DOHH2 (cell line): ENCODE data around the gene LIMS2.

Experiments used
- H3F3A ChIP-seq: fragments of 200-600 bp; sonication (generic), shearing (Covaris generic); 2 replicates; pipeline ENCODE4 v1.6.0; 2016; ENCODE audit warnings: antibody characterized with exemption, mild to moderate bottlenecking; ENCODE audit not compliant: control insufficient read depth, insufficient read depth
- H3K27ac ChIP-seq: fragments of 200-600 bp; sonication (generic); 2 replicates; pipeline ENCODE4 v1.5.1; 2014; ENCODE audit warnings: low read depth, mild to moderate bottlenecking, low read length, moderate library complexity
- H3K27me3 ChIP-seq: fragments of 200-600 bp; sonication (generic); 2 replicates; pipeline ENCODE4 v1.6.1; 2014; ENCODE audit warnings: mild to moderate bottlenecking, low read length, mixed read lengths; ENCODE audit not compliant: control insufficient read depth
- H3K36me3 ChIP-seq: fragments of 200-600 bp; sonication (generic); 2 replicates; pipeline ENCODE4 v1.6.1; 2014; ENCODE audit warnings: mild to moderate bottlenecking, low read length, moderate library complexity, mixed read lengths; ENCODE audit not compliant: control insufficient read depth
- H3K4me1 ChIP-seq: fragments of 200-600 bp; sonication (generic); 2 replicates; pipeline ENCODE4 v1.6.1; 2014; ENCODE audit warnings: mild to moderate bottlenecking, low read length, mixed read lengths; ENCODE audit not compliant: control insufficient read depth
- H3K4me2 ChIP-seq: fragments of 200-600 bp; sonication (generic); 2 replicates; pipeline ENCODE4 v1.6.0; 2014; ENCODE audit warnings: mild to moderate bottlenecking, low read length, moderate library complexity
- H3K4me3 ChIP-seq: fragments of 200-600 bp; sonication (generic); 2 replicates; pipeline ENCODE4 v1.5.1; 2014; ENCODE audit warnings: mild to moderate bottlenecking, low read length, mixed read lengths
- H3K79me2 ChIP-seq: fragments of 200-600 bp; sonication (generic); 2 replicates; pipeline ENCODE4 v1.6.1; 2014; ENCODE audit warnings: mild to moderate bottlenecking, low read length, mixed read lengths; ENCODE audit not compliant: control insufficient read depth
- H3K9me2 ChIP-seq: fragments of 200-600 bp; sonication (generic); replicated peaks from 2 replicates; pipeline ENCODE4 v1.6.1; 2014; ENCODE audit warnings: mild to moderate bottlenecking, low read length, mixed read lengths; ENCODE audit not compliant: control insufficient read depth
- H3K9me3 ChIP-seq: fragments of 200-600 bp; sonication (generic); 2 replicates; pipeline ENCODE4 v1.6.1; 2014; ENCODE audit warnings: antibody characterized with exemption, low read length, mixed read lengths; ENCODE audit not compliant: control insufficient read depth, insufficient read depth
- H4K20me1 ChIP-seq: fragments of 200-600 bp; sonication (generic); 2 replicates; pipeline ENCODE4 v1.6.0; 2014; ENCODE audit warnings: low read depth, mild to moderate bottlenecking, antibody characterized with exemption, low read length, moderate library complexity; ENCODE audit not compliant: control insufficient read depth, insufficient read depth
- CTCF ChIP-seq: fragments of 200-600 bp; sonication (generic); IDR thresholded peaks from one replicate; pipeline ENCODE4 v1.5.1; 2014; ENCODE audit warnings: antibody characterized with exemption, mild to moderate bottlenecking, low read depth, low read length; ENCODE audit not compliant: poor library complexity, severe bottlenecking
- EZH2phosphoT487 ChIP-seq: fragments of 200-600 bp; sonication (generic); IDR thresholded peaks from 2 replicates; pipeline ENCODE4 v1.6.1; 2017; ENCODE audit warnings: borderline replicate concordance, mild to moderate bottlenecking, antibody characterized with exemption, low read length, moderate library complexity, mixed read lengths

The LIMS2 gene

DNA sequence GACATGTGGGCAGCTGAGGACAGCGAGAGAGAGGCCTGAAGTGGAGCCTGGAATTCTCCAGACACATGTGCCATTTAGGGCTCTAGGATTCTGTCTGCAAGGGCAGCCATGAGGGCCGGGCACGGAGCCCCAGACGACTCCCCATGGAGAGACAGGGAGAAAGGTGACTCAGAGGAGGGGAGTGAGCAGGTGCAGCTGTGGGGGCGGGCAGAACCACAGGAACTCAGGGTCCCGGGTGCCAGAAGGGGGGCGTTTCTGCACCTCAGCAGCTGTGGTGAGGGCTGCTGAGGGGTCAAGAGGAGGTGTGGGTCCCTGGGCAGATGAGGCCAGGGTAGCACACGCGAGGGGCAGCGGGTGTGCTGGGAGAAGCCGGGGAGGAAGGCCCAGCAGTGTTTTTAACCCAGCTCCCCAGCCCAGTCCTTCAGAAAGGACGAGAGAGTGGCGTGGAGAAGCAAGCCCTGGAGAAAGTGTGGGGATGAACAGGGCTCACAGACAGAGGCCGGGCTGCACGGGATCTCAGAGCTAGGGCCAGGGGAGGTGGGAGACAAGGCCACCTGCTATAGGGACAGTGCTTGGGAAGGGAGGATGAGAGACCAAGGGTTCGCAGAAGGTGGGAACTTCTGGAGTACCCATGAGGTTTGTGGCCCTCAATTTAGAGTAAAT lies 21.8 kb downstream of the LIMS2 start:
- H3K27ac ChIP-seq = no peak overlapping the region
- no peaks in the 10 kb centered on the region for H3K79me2 ChIP-seq
- H3F3A ChIP-seq = no peaks in the 10 kb centered on the region; the same call in 1 of the 2 replicates
- no peak for TF ChIP-seq CTCF
- no peak for TF ChIP-seq EZH2phosphoT487
- no peak overlapping the region for H3K4me2 ChIP-seq
- H3K4me3 ChIP-seq = no peak overlapping the region
- H3K36me3 ChIP-seq = no peaks in the 10 kb centered on the region
- no peaks in the 10 kb centered on the region for H3K27me3 ChIP-seq
- H4K20me1 ChIP-seq = no peaks in the 10 kb centered on the region
- H3K9me2 ChIP-seq = no peaks in the 10 kb centered on the region
- peaks cover 30% of the 10 kb centered on the region for H3K4me1 ChIP-seq
- no peaks in the 10 kb centered on the region for H3K9me3 ChIP-seq

DNA sequence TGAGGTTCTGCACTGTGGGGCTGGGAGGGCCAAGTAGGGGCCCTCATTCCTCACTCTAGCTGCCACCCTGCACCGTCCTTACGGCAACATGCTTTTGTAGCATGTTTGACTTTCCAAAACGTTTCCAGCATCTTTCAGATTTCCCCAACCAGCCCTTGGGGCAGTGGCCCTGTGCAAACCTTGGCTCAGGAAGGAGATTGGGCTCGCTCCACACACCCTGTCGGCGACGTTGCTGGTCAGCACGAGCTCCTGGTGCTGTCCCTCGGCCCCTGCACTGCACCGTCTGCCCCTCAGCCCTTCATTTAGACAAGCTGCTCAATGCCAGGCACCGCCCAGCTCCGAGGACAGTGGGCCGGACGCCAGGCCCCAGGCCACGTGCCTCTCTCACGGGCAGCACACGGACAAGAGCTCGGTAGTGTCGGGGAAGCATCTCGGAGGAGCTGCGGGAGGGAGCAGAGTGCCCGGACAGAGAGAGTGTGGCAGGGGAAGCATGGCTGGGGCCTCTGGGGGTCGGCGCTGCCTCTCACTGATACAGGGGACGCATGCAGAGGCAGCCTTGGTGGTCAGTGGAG lies 22.5 kb downstream of the LIMS2 start:
- Histone ChIP-seq H3K9me3 (no peaks in the 10 kb centered on the region), H3K36me3 (no peaks in the 10 kb centered on the region), H3K79me2 (no peaks in the 10 kb centered on the region), H3K4me2 (peak overlapping the region; percentile 59), H4K20me1 (no peaks in the 10 kb centered on the region), H3K27ac (peak overlapping the region; percentile 11; the same call in 1 of the 2 replicates), H3K4me1 (peaks cover 30% of the 10 kb centered on the region), H3K4me3 (peak overlapping the region; percentile 25), H3K9me2 (no peaks in the 10 kb centered on the region), H3F3A (no peaks in the 10 kb centered on the region; the same call in 1 of the 2 replicates), H3K27me3 (no peaks in the 10 kb centered on the region)
- TF ChIP-seq EZH2phosphoT487 (no peak), CTCF (no peak)

DNA sequence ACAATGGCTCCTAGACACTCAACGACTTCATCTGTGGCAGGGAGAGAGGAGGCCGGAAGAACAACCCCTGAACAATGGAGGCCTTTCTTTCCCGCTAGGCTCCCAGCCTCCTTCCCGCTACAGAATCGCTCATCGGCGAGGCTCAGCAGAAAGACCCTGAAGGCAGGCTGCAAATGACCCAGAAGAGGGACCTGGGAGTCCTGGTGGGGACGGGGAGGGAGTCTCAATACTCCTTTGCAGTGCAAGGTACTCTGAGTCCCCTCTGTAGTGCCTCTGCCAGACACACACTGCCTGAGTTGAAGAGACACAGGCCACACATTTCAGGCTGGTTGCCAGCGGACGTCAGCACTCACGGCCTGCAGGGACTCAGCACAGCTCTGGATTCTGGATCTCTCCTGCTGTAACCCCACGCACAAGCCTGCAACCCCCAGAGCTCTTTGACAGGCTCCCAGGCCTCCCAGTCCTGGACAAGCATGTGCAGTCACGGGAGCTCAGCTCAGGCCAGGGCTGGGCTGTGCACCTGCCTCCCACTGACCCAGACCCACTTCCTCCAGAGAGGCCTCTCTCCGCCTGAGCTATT lies 23.3 kb downstream of the LIMS2 start:
- H3K4me3 ChIP-seq = peak overlapping the region; percentile 25
- TF ChIP-seq EZH2phosphoT487 = no peak
- TF ChIP-seq CTCF = no peak

More for the DNA sequence above, 23.3 kb downstream of the LIMS2 start:
- no peaks in the 10 kb centered on the region for H3K27me3 ChIP-seq
- no peaks in the 10 kb centered on the region for H3K36me3 ChIP-seq
- H3K27ac ChIP-seq = peak overlapping the region; percentile 11; the same call in 1 of the 2 replicates
- no peaks in the 10 kb centered on the region for H4K20me1 ChIP-seq
- H3K4me2 ChIP-seq = peak overlapping the region; percentile 59
- peaks cover 30% of the 10 kb centered on the region for H3K4me1 ChIP-seq
- H3F3A ChIP-seq = no peaks in the 10 kb centered on the region; the same call in 1 of the 2 replicates
- no peaks in the 10 kb centered on the region for H3K79me2 ChIP-seq
- no peaks in the 10 kb centered on the region for H3K9me3 ChIP-seq
- no peaks in the 10 kb centered on the region for H3K9me2 ChIP-seq
